Measurements from ENCODE around the gene DTNBP1. TPM values are rescaled to one million over a fixed set of nuclear protein-coding genes. Genes with fewer than 3 reads are reported as not detected.

DTNBP1 gene
- total RNA-seq, 2 experiments from 2014 or later, result 9.8 to 28.0 TPM

GRCh38 chr6:15518878-15519277, 143.9 kb downstream of the DTNBP1 start:
- CTCF ChIA-PET (ENCODE audit: unreplicated experiment), result no interaction called here

DNA sequence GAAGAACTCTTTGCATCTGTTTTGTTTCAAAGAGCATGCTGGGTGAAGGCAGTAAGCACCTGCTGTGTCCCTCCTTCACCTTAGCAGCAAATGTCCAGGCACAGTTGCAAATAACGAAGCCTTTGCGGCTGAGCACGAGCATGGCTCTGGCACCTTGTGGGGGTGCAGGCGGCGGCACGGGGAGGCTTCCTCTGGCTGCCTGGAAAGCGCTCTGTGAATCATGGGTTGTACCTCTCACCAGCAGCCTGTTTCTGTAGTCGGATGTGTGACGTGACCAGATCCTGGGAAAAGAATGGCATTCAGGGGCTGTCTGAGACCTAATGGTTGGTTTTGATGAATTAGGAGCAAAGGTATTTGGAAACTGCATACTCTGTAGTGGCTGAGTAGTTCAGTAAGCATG, 144.8 kb downstream of the DTNBP1 start:
- no peak for DNase-seq (ENCODE audit: low spot score)
- peaks cover 41% of the 10 kb centered on the region; the same call in 1 of the 2 replicates for H3K36me3 ChIP-seq (ENCODE audit: insufficient read depth, low read length)
- H3K9me2 ChIP-seq (ENCODE audit: insufficient read depth, low read length), result no peaks in the 10 kb centered on the region
- H2AFZ ChIP-seq (ENCODE audit: low read length), result no peak overlapping the region
- no peaks in the 10 kb centered on the region for H3K79me2 ChIP-seq (ENCODE audit: insufficient read depth, low read depth, low read length)
- no peaks in the 10 kb centered on the region for H4K20me1 ChIP-seq (ENCODE audit: insufficient read depth, low read length)
- intact Hi-C loops (cut with micrococcal nuclease; ENCODE audit: unreplicated experiment), result loop anchor here (5.0 kb wide), 1 partner anchor 104 kb away; no protein-coding TSS in a partner anchor
- no peak overlapping the region for H3K27ac ChIP-seq (ENCODE audit: low read depth, low read length, poor library complexity, severe bottlenecking)
- no peaks in the 10 kb centered on the region for H3K9me3 ChIP-seq (ENCODE audit: low read length)
- H3K4me1 ChIP-seq (ENCODE audit: insufficient read depth, low read length, poor library complexity, severe bottlenecking), result peaks cover 22% of the 10 kb centered on the region
- no peak overlapping the region for H3K4me2 ChIP-seq (ENCODE audit: low read length)
- ChIA-PET POLR2A (no interaction called here), CTCF (ENCODE audit: unreplicated experiment) (no interaction called here)
- H3K4me3 ChIP-seq (ENCODE audit: low read depth, low read length, poor library complexity, severe bottlenecking), result no peak overlapping the region
- TF ChIP-seq EZH2phosphoT487 (IDR thresholded peaks at IDR 0.05; ENCODE audit: borderline replicate concordance, low read depth, low read length), result no peak
- TF ChIP-seq, protein P1, sequence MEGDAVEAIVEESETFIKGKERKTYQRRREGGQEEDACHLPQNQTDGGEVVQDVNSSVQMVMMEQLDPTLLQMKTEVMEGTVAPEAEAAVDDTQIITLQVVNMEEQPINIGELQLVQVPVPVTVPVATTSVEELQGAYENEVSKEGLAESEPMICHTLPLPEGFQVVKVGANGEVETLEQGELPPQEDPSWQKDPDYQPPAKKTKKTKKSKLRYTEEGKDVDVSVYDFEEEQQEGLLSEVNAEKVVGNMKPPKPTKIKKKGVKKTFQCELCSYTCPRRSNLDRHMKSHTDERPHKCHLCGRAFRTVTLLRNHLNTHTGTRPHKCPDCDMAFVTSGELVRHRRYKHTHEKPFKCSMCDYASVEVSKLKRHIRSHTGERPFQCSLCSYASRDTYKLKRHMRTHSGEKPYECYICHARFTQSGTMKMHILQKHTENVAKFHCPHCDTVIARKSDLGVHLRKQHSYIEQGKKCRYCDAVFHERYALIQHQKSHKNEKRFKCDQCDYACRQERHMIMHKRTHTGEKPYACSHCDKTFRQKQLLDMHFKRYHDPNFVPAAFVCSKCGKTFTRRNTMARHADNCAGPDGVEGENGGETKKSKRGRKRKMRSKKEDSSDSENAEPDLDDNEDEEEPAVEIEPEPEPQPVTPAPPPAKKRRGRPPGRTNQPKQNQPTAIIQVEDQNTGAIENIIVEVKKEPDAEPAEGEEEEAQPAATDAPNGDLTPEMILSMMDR (conservative IDR thresholded peaks at IDR 0.05; ENCODE audit: low read length), result no peak
- BruUV-seq (replicated peaks), result no TSS peak

More at GRCh38 chr6:15518878-15519277, 143.9 kb downstream of the DTNBP1 start:
- BruUV-seq (replicated peaks), result no TSS peak
- Histone ChIP-seq H3K9me3 (ENCODE audit: low read length) (no peaks in the 10 kb centered on the region), H3K4me1 (ENCODE audit: insufficient read depth, low read length, poor library complexity, severe bottlenecking) (peaks cover 21% of the 10 kb centered on the region), H3K9me2 (ENCODE audit: insufficient read depth, low read length) (no peaks in the 10 kb centered on the region), H3K79me2 (ENCODE audit: insufficient read depth, low read depth, low read length) (no peaks in the 10 kb centered on the region), H3K27ac (ENCODE audit: low read depth, low read length, poor library complexity, severe bottlenecking) (no peak overlapping the region), H3K36me3 (ENCODE audit: insufficient read depth, low read length) (peaks cover 37% of the 10 kb centered on the region; the same call in 1 of the 2 replicates), H3K4me2 (ENCODE audit: low read length) (no peak overlapping the region), H3K4me3 (ENCODE audit: low read depth, low read length, poor library complexity, severe bottlenecking) (no peak overlapping the region), H2AFZ (ENCODE audit: low read length) (no peak overlapping the region), H4K20me1 (ENCODE audit: insufficient read depth, low read length) (no peaks in the 10 kb centered on the region)
- no peak for TF ChIP-seq EZH2phosphoT487 (IDR thresholded peaks at IDR 0.05; ENCODE audit: borderline replicate concordance, low read depth, low read length)
- TF ChIP-seq, protein P1 (conservative IDR thresholded peaks at IDR 0.05; ENCODE audit: low read length), result no peak
- no peak for DNase-seq (ENCODE audit: low spot score)
- intact Hi-C loops (cut with micrococcal nuclease; ENCODE audit: unreplicated experiment), result loop anchor here (5.0 kb wide), 1 partner anchor 103 kb away; no protein-coding TSS in a partner anchor
- POLR2A ChIA-PET, result no interaction called here

DNA sequence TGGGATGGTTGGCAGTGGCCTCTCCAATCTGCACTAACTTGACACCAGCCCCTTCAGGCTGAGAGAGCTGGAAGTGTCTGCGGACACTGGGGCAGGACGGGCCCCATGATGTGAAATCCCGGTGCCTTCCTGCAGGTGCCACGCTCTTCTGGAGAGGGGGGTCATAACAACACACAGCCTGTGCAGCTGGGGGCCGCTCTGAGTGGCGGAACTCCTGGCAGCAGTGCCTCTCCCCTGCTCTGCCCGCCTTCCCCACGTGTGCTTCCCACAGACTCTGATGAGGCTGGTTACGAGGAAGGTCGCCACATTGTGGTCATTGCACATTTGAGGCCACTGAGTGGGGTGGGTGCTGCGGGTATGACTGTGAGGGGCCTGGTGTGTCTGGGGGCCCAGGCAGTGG, 145.2 kb downstream of the DTNBP1 start:
- no TSS peak for BruUV-seq (replicated peaks)
- peaks cover 42% of the 10 kb centered on the region; the same call in 1 of the 2 replicates for H3K36me3 ChIP-seq (ENCODE audit: insufficient read depth, low read length)
- no peak overlapping the region for H3K27ac ChIP-seq (ENCODE audit: low read depth, low read length, poor library complexity, severe bottlenecking)
- POLR2A ChIA-PET, result no interaction called here
- H3K9me3 ChIP-seq (ENCODE audit: low read length), result no peaks in the 10 kb centered on the region
- H2AFZ ChIP-seq (ENCODE audit: low read length), result no peak overlapping the region
- no peak overlapping the region for H3K4me2 ChIP-seq (ENCODE audit: low read length)
- no peak overlapping the region for H3K4me3 ChIP-seq (ENCODE audit: low read depth, low read length, poor library complexity, severe bottlenecking)
- intact Hi-C loops (cut with micrococcal nuclease; ENCODE audit: unreplicated experiment), result loop anchor here (5.0 kb wide), 1 partner anchor 105 kb away; no protein-coding TSS in a partner anchor
- peaks cover 22% of the 10 kb centered on the region for H3K4me1 ChIP-seq (ENCODE audit: insufficient read depth, low read length, poor library complexity, severe bottlenecking)
- no peaks in the 10 kb centered on the region for H3K79me2 ChIP-seq (ENCODE audit: insufficient read depth, low read depth, low read length)
- no peaks in the 10 kb centered on the region for H4K20me1 ChIP-seq (ENCODE audit: insufficient read depth, low read length)
- H3K9me2 ChIP-seq (ENCODE audit: insufficient read depth, low read length), result no peaks in the 10 kb centered on the region
- no peak for DNase-seq (ENCODE audit: low spot score)
- CTCF ChIA-PET (ENCODE audit: unreplicated experiment), result no interaction called here
- TF ChIP-seq, protein P1 (conservative IDR thresholded peaks at IDR 0.05; ENCODE audit: low read length), result no peak
- no peak for TF ChIP-seq EZH2phosphoT487 (IDR thresholded peaks at IDR 0.05; ENCODE audit: borderline replicate concordance, low read depth, low read length)

Data from OCI-LY7 (cell line).